ENCODE data around the gene RASL10A.
A peak's percentile ranks its signal among the peaks of the same experiment; 100 is the strongest.

The RASL10A gene

DNA sequence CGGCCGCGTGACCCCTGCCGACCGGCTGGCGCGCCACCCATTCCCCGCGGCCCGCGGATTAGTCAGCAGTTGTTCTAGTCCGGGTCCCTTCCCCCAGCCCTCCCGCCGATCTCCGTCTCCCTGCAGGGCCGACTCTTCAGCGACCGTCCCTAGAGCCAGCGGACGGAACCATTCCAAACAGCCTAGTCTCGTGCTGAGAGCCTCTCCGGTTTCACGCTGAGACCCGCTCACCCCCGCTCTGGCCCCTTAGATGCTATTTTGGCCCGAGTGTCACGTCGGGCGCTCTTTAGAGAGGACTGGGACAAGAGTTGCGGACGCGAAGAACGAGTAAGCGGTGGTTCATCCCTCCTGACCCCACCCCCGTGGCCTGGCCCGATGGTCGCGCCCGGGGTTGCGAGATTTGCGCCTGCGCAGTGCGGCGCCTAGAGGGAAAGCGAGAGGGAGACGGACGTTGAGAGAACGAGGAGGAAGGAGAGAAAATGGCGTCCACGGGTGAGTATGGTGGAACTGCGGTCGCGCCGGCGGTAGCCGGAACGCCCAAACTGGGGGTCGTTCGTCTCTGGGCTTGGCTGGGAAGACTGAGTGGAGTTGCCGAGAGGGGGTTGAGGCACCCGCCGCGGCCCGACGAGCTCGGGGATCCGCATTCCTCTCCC, 47.5 kb downstream of the RASL10A start, which contains the start of the genes EWSR1 and RHBDD3:
Gene EWSR1, plus strand, starts transcription at position 411 of the 653 bp plus-strand sequence. Its CDS starts 69 bp downstream, at position 480.
Gene RHBDD3, minus strand, starts transcription at position 124 of the 653 bp plus-strand sequence. CDS start 2,355 bp downstream, outside the sequence.
- peak; percentile 95 for DNase-seq

DNA sequence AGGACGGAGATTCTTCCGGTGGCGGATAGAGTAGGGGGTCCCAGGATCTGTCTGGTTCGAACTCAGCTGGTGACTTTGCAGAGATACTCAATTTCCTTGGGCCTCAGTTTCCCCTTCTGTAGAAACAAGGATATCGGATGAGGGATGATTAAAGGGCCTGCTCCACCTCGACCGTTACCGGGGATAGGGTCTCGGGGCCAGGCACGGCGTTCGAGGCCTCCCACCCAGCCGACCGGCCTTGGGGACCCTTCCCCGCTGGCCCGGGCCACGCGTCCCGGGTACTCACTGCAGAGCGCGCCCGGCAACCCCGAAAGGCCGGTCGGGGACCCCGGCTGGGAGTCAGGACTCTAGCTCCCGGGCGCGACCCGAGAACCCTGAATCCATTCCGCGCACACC, 48.0 kb downstream of the RASL10A start:
- no peak for DNase-seq

DNA sequence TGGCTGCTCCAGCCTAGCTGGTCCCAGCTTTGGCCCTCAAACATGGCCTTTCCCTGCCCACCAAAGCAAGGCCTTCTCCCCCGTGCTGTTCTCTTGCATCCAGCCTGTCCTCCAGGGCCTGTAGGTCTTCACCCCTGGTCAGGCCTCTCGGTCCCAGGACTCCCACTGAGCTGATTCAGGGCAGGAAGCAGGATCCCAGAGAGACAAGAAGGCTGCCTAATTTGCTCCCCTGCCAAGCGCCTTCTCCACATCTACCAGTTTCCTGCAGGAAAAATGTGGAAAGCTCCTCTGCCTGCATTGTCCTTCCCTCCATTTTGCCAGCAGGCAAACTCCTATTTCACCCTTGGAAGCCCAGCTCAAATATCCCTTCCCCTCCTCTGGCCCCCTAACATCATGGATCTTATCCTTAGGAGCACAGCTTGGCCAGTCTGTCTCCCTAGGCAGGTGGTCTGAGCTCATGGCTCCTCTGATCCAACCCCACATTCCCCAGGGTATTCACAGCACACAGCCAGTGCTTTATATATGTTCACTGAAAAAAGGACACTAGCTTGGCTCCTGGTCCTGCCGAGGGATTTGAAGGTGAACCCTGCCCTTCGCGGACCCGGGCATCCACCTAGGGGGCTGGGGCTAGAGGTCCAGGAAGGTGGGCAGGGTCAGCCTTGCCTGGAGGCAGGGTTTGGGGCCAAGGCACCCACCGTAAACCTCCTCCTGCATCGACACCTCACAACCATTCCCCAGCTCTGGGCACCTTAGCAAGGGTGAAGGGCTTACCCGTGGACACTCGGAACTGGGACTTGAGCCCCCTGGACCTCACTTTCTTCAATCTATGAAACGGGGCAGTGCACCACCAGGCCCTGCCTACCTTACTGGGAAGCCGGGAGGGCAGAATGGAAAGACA, 48.7 kb downstream of the RASL10A start:
- DNase-seq: no peak

DNA sequence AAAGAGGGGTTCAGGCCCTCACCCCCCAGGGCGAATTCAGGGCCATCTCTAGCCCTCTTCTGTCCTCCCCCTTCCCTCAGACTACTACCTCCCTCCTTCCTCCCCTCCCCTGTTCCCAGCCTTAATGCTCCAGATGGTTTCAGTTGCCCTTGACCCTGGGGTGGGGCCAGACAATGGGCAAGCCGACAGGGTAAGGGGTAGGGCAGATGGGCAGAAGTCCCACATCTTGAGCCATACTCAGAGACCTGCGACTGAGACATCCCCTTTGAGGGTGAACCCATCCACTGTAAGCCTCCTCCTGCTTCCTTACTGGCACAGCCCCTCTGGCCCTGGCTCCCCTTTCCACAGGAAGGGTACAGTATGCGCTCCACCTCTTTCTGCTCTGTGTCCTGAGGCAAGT, 49.6 kb downstream of the RASL10A start:
- DNase-seq: no peak

DNA sequence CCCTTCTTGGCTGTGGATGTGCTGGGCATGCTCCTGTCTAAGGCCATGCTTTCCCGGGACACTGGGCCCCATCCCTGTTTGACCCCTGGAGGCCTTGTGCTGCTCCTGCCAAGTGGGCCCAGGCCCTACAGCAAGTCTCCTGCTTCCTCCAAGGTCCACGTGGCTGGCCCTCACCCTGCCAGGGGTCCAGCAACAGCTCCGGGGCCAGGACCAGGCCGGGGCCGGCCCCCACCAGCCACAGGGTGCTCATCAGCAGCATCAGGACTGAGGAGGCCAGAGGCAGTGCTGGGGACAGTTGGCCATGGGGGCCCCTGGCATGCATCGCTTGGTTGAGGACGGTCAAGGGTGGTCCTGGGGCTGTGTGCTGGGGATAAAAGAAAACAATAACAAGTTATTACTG, 50.2 kb downstream of the RASL10A start:
- DNase-seq: no peak

DNA sequence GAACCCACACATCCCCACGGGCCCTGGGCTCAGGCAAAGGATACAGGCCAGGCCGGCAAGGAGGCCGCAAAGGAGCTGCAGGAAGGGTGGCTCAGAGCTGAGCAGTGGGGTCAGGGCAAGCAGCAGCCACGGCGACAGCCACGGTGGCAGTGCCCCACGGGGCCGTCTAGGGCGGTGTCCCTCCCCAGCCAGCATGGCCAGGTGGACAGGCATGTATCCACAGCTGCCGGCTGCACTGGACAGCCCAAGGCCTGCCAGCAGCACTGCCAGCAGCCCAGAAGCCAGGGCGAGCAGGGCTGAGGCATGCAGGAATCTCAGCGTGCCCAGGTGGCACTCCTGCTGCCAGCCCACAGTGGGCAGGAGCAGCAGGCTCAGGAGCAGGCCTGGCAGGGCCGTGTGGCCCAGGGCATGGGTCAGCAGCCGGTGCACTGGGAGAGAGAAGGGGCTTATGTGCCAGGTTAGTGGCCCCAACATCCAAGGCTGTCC, 51.7 kb downstream of the RASL10A start:
- DNase-seq: no peak
